HG03432 (cell line): ENCODE measurements around the gene FGD5.

ENCODE experiments used
- ATAC-seq: cut with Tn5 transposase; IDR thresholded peaks from one replicate; pipeline ENCODE4 v1.9.1; 2021; ENCODE audit warnings: mild to moderate bottlenecking, moderate library complexity; ENCODE audit not compliant: unreplicated experiment

The FGD5 gene

DNA sequence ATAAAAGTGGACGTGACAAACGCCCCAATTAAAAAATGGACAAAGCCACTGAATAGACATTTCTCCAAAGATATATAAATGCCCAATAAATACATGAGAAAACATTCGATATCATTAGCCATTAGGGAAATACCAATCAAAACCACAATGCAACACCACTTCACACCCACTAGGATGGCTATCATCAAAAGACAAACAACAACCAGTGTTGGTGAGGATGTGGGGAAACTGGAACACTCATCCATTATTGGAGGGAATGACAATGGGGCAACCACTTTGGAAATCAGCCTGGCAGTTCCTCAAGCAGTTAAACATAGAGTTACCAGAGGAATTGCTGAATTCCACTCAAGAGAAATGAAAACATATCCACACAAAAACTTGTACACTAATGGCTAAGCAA is 32.4 kb upstream of the FGD5 start:
- no peak for ATAC-seq

DNA sequence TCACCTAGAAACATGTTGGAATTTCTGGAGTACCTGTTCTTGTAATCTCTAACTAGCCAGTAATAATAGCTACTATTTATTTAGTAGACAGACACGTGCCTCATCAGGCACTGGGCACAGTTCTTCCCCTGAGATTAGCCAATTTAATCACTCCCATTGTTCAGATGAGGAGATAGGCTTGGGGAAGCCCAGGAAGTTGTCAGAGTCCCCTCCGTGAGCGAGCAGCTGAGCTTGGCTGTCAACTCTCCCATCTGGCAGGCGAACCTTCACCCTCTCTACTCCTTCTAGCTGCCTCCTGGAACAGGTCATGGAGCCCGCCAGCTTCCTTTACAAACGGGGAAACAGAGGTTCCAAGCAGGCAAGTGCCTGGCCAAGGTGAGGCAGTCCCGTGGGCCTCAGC is 31.1 kb upstream of the FGD5 start:
- no peak for ATAC-seq

DNA sequence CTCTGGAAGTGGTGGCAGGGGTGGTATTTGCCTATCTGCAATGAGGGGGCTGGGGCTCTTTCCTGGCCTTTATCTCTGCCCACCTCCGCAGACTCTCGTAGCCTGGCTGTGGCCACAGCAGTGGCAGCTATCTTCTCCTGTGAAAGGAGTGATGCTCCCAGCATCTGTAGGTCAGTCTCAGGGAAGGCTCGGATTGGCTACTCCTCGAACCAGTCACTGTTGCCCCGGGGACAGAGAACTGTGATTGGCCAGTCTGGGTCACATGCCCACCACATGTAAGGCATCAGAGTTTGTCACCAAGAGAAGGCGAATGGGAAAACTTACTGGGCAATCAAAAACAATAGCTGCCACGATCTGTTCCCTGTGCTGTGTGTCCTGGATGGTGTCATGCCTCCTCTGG is 30.1 kb upstream of the FGD5 start:
- no peak for ATAC-seq

DNA sequence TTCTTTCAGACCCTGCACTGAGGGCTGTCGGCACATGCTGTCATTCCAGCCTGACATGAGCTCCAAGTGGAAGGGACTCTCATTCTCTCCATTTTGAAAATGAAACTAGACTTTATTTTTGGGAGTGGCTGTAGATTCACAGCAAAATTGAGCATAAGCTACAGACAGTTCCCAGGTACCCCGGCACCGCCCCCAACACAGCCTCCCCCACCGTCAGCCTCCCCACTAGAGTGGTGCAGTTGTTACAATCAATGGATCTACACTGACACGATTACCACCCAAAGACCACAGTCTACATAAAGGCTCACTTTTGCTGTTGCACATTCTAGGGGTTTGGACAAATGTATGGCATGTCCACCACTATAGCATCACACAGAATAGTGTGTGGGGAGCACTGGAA is 29.5 kb upstream of the FGD5 start:
- no peak for ATAC-seq

DNA sequence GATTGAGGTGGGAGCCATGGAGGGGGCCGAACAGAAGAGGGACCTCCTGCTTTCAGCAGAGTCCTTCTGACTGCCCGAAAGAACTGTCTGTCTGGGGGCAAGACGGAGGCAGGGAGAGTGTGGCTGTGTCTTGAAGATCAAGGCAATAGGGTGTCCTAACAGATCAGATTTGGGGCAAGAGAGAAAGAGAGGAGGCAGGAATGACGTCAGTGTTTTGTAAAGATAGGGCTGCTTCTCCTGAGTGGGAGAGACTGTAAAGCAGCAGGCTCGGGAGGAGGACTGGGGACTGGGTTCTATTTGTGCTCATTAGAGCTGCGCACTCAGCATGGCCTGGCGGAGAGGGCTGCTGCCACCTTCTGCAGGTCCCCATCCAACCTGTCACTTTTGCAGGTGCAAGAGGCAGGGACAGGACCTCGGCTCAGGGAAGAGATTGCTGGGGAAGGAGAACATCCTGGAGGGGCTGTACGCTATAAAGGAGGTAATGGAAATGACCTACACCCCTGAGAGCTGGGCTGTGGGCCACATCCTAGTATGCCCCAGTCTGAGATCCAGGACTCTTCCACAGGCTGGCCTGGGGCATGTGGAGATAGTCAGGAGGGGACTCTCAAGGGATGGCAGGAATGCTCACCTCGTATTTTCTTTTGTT is 29.0 kb upstream of the FGD5 start:
- no peak for ATAC-seq

DNA sequence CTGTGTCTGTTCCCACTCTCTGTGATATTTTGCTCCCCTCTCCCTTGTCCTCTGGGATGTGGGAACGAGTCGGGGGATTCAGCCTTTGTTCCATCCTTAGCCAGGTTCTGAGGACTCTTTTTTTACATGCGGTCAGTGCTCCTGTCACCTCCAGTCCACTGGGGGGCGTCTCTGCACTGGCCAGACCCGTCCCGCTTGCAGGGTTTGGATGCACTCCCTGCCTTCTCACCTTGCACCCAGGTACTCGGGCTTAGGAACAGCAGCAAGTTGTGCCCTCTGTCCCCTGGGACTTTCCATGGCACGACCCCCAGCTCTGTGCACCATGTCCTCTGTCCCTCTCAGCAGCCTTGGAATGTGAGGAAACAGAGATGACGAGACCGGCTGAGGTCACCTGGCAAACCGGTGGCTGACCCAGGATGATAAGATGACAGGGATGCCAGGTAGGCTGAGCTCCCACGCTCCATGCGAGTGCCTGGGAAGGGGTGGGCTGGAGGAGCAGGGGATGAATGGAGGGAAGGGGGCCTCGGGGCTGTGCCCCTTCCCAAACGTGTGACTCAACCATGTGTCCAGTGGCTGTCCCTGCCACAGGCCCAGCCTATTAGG is 27.3 kb upstream of the FGD5 start:
- no peak for ATAC-seq

DNA sequence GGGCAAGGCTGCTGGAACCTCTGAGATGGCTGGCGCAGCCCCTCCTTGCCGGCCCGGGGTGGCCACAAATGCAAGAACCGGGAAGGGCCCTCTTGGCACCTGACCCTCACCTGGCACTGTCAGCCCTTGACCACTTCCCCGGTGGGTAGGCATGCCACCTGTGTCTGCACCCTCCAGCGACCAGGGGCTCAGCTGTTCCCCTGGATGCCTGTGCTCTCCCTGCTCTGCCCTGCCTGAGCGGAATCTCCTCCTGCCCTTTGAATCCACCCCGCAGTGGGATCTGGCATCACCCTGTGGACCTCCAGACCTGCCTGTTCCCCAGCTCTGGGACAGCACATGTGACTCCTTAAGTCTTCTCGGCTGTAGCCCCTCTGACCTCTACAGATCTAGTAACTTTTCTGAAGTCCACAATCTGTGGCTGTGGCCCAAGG is 26.1 kb upstream of the FGD5 start:
- no peak for ATAC-seq

DNA sequence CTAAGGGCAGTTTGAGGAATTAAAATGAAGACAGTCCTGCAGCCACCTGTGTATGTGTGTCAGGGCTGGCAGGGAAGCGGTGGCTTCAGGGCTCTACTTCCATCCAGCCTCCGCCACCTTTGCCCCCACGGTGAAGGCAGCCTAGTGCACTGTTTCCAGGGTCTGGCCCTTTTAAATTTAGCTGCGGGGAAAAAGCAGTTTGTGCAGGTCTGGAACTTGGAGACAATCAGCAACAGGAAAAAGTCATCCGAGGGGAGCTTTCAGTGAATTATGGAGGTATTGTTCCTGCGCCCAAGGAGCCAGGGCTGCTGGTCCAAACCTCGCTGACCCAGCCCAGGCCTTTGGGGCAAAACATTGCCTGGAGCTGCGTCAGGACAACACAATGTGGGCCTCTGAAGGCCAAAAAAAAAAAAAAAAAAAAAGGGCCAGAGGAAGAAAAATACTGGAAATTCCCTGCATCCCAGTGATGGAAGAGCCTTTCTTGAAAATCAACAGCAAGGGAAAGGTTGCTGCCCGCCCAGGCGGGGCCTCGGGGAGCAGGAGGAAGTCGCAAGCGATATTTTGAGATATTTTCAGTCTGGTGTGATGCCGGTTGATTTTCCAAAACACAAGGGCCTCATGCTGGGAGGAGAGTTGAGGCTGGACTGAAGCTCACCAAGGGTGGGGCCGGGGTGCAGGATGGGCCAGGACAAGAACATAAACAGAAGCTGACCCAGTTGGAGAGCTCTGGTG is 25.5 kb upstream of the FGD5 start:
- ATAC-seq = no peak

DNA sequence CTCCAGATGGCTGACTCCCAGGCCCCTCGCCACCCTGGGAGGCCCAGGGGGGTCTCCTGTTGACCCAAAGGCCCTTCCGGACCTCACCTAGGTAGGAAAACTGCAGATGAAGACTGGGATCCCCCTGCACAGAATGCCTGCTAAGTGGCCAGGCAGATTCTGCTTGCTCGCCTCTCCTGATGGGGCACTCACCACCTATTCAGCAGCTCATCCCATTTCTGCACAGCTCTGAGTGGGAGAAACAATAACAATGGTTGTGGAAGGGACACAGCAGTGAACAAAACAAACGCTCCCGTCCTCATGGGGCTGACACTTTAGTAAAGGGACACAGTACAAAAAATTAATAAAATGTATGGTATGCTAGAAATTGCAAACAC is 24.9 kb upstream of the FGD5 start:
- ATAC-seq = no peak

DNA sequence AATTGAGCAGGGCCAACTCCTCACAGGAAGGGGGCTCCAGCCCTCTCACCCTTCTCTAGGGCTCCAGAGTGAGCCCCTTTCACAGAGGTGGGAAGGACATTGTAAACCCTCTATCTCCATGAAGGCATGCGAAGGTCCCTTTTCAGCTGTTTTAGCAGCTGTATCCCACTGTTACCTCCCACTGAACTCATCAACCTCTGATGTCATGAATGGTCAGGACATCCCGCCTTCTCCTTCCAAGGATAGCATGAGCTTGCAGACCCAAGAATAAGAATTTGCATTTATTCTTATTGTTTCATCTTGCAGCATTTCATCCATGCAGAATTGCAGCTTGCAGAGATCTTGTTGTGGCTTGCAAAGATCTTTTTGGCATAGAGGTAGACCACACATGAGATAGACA is 24.3 kb upstream of the FGD5 start:
- no peak for ATAC-seq

DNA sequence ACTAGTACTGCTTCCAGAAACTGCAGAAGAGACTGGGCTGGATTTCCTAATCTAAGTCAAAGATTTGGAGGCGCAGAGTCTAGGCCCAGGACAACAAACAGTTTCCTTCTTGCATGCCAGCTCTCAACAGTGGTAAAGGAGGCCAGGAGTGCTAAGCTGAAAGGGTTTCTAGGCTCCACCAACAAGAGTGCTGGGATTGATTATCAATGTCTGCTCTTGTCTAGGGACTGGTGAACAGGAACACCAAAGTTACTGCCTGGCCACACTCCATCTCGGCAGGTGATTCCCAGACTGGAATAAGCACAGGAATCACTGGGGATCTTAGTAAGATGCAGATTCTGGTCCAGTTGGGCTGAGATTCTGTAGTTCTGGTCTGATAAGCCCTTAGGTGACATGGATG is 22.8 kb upstream of the FGD5 start:
- ATAC-seq = no peak

DNA sequence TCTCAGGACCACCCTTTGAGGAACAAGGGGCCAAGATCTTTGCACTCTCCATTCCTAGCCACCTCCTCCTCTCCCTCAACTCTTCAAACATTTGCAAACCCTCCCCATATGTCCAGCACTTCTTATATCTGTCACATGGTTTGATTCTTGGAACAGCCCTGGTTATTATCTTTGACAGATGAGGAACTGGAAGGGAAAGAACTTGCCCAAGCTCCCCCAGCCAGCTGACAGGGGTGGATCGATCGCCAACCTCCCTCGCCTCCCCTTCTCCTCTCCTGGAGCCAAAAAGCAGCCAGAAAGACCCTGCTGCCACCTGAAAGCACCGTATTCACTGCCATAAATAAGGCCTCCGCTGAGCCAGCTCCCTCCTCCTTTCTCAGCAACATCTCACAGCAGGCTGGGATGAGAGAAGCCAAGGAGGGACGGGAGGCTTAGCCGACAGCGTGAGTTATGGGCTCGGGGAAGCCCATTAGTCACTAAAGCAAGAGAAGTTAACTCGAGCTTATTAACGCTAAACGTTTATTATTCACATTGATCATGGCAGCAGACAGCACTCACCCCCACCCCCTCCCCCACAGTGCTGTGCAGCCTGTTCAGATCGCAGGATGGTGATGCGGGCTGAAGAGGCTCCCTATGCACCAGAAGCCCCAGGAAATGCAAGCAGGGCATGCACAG is 22.2 kb upstream of the FGD5 start:
- ATAC-seq = no peak

DNA sequence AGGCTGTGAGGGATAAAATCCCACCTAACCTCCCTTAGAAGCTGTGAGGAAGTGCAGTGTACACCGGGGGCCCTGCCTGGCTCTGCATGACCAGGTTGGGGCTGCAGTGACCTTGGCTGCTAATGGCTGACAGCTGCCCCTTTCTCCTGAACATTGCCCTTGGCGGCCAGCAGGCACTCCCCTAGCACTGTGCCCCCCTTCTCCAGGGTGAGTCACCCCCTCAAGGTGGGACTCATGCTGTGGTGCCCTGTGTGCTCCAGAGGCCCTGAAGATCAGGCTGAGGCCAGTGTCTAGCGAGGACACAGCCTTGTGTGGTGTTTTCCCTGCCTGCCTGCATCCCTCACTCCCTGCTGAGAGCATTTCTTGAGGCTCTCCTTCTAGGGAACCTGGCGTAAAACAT is 21.0 kb upstream of the FGD5 start:
- ATAC-seq = no peak

DNA sequence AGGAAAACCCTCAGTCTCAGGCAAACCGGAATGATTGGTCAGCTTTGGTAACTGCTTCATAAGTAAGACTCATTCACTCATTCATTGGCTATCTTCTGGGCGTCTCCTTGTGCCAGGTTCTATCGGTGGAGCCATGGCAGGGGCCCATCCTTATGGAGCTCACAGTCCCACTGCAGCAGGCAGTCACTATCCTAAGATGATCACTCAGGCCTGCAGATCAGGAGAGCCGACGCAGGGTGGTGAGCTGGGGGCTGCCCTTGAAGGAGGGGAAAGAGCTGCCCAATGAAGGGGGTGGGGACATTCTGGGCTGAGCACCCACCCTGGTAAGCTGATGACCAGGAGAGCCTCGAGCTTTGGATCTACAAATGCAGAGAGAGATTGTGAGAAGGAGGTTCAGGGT is 20.5 kb upstream of the FGD5 start:
- no peak for ATAC-seq

DNA sequence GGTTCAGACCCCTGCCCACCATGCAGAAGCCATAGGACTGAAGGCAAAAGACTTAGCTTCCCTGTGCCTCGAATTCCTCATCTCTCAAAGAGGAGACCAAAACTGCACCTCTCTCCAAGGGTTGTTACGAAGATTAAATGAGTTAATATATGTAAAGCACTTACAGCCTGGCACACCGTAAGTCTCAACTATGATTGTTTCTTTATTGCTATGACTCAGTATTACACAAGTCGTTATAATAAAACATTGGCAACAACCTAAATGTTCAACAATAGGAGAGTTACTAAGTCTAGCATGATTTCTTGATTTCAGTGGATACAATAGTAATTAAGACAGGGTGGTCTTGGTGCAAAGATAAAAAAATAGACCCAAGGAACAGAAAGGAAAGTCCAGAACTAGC is 19.6 kb upstream of the FGD5 start:
- no peak for ATAC-seq

DNA sequence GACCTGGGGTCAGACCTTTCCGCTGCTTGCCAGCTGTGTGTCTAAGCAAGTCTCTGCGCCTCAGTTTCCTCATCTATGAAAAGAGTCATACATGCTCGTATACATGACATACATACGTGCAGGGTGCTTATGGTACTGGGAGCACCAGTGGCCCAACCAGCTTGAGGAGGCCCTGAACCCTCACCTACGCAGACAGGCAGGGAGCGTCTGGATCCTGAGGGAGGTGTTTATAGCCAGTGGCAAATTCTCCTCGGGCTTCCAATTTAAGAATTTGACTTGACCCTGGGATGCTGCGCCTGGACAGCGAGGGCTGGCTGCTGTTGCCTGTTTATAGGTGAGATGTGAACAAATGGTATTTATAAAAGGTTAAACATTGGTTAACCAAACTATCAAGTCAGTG is 17.7 kb upstream of the FGD5 start:
- ATAC-seq = no peak

DNA sequence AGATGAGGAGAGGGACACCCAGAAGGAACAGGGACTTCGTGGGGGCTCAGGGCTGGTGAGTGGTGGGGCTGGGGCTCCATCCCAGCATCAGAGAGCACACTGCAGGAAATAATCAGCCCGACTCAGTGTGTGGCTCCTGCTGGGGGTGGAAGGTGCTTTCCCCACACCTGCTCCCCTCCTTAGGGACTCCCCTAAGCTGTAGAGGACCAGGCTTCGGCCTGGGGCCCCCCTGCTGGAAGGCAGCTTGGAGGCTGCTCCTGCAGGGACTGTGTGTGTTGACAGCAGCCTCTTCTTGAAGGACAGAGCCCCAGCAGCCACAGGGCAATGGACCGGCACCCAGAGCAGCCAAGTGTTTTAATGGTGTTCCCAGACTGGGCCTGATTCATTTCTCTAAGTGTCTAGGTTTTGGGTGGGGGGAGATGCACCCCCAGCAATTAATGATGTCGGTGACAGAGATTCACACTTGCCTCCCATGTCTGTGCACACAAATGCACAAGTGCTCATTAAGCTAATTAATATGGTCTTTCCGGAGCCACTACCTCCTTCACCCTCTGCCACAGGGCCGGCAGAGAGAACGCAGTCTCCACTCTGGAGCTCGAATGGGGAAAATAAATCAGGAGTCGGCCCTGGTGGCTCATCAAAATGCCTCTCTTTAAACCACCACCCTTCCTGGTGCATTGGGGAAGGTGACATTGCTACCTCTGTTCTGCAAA is 16.9 kb upstream of the FGD5 start:
- ATAC-seq = no peak

DNA sequence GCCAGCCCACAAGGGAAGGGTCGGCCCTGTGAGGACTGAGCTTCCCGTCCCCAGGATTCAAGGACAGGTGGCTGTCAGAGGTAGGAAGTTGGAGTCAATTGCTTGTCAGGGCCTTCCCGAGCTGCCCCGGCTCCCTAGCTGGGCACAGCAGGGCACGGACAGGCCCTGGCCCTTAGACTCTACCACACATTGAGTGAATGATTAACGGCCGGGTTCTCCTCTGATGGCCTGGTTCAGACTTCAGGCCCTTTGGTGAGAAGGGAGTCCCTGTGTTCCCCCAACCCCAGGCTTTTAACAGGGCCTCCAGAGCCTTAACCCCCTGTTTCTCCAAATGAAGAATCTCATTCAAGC is 16.4 kb upstream of the FGD5 start:
- no peak for ATAC-seq

DNA sequence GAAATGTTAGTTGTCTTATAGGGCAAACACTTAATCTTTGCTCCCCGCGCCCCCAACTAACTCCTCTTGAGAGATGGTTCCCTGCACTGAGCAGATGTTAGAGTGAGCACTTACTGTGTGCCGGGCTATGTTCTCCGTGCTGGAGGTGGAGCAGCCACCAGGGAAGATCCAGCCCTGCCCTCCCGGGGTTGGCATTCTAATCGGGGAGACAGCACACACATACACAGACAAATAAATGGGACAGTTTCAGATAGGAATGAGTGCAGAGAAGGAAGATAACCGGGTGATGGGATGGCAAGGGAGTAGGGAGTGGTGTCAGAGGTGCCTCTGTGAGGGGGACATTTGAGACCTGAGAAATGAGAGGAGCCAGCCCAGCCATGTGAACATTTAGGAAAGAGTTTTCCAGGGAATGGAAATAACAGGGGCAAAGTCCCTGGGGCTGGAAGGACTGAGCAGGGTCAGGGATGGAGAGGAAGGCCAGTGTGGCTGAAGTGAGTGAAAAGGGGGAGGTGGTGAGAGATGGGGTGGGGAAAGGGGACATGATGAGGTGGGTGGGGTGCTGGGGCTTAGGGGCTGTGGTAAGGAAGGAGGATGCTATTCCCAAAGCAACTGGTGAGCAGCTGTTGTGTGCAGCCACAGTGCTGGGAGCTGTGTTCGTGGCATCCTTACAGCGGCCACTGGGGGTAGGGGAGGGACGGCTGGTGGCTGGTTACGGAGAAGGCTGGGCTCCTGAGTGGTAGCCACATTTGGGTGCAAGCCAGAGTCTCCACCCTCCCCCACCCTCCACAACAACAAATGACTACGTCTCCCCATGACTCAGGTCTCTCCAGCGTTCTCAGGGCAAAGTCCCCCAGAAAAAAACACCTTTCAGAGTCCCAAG is 15.4 kb upstream of the FGD5 start:
- no peak for ATAC-seq

DNA sequence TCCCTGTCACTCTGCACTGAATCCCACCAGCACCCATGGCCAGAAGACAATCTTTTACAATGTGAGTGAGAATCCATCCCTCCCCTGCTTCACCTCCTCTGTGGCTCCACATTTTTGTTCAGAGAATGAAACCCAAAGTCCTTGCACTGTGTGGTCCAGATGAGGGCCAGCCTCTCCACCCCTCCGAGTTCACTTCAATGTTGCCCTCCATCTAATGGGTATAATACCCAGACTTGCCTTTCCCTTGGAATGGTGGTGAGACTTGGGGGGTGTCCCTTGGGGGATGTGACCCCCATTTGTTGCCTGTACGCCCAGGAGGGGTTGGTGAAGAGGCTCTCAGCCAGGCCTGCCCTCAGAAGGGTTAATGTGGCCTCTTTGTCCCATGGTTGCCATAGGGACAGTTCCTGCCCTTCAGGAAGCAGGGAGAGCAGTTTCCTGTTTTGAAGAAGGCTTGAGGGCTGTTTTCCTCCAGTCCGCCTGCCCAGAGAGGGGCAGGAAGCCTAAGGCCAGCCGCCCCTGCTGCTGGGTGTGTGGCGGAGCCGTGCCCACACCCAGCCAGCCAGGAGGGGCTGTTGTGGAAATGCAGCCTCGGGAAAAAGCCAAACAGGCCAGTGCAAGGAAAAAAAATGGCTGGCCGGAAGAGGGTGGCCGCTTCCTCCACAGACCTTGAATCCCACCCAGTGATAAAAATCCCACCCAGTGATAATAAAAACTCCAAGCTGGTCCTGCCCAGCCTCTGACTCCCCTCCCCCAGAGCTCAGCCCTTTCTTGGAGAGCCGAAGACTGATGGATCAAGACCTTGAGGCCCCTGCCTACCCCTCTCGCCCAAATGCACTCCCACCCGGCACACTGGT is 14.6 kb upstream of the FGD5 start:
- ATAC-seq = no peak
